HepG2 (cell line): ENCODE results near the gene SOX13.

Experiments used
- ATF3 ChIP-seq: sonication (generic); formaldehyde crosslinking; IDR thresholded peaks from 2 replicates; pipeline ENCODE4 v1.4.0; 2020; ENCODE audit warnings: missing genetic modification reagents
- CREB1 ChIP-seq, 2 experiments: fragments of 450-650 bp in 1 of 2; IDR thresholded peaks; 2 replicates each; pipeline ENCODE4 v1.6.1; 2016 to 2017; ENCODE audit warnings: control low read depth in 1 of 2, mild to moderate bottlenecking in 1 of 2, missing compliant biosample characterization in 1 of 2, missing genetic modification characterization in 1 of 2
- CTCF ChIP-seq: sonication (generic); formaldehyde crosslinking; IDR thresholded peaks from 2 replicates; pipeline ENCODE4 v1.5.0; 2020; ENCODE audit warnings: mild to moderate bottlenecking, missing genetic modification reagents, moderate library complexity
- RARA ChIP-seq: IDR thresholded peaks from 2 replicates; pipeline ENCODE4 v1.6.1; 2016; ENCODE audit warnings: missing genetic modification reagents, missing compliant biosample characterization
- ZFY ChIP-seq: sonication (generic); formaldehyde crosslinking; IDR thresholded peaks from 2 replicates; pipeline ENCODE4 v1.4.0; 2020; ENCODE audit warnings: missing genetic modification reagents

DNA sequence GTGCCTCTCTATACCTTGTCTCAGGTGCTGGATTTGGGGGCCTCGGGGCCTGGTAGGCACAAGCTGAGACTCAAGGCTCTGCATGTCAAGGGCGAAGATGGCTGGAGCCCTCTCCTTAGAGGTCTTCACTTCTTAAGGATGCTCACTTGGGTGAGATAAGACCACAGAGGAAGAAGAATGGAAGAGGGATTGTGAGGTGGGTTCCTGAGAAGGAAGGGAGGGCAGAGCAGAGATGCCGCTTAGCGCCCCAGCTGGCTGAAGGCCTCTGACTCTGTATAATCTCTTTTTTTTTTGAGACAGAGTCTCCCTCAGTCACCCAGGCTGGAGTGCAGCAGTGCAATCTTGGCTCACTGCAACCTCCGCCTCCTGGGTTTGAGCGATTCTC lies 32.2 kb downstream of the SOX13 start:
- TF ChIP-seq ZFY (CRISPR knock-in tag) (no peak), RARA (no peak), CTCF (CRISPR knock-in tag) (no peak), ATF3 (CRISPR knock-in tag) (no peak), CREB1 (IDR thresholded peaks at IDR 0.05) (no peak), CREB1 (CRISPR knock-in tag; IDR thresholded peaks at IDR 0.05) (no peak)
